ENCODE results near the gene TTC27. TPM values are rescaled to one million over a fixed set of nuclear protein-coding genes. Genes with fewer than 3 reads are reported as not detected.
"Not testable (repeated sequence)": the region's sequence is repeated elsewhere in the genome, so short reads cannot be mapped to it uniquely, and the experiment has no call there.

TTC27 gene
- total and polyA plus RNA-seq, 2 experiments from 2014 or later = 12.6 to 13.7 TPM

GRCh38 chr2:32864334-32865111 lies 236.7 kb downstream of the TTC27 start:
- H3K79me2 ChIP-seq (ENCODE audit: insufficient read depth) = no peaks in the 10 kb centered on the region
- H3K27me3 ChIP-seq (replicated peaks; ENCODE audit: insufficient read depth) = no peaks in the 10 kb centered on the region
- in situ Hi-C loops (cut with MboI) = no loop called here
- 0 out of 2 replicates have a peak overlapping the region, but pooled peaks have one; percentile 12 for H2AFZ ChIP-seq
- WGBS, 2 experiments (ENCODE audit: low coverage in 1 of 2, low lambda C conversion rate in 2 of 2, missing lambda C conversion rate in 2 of 2) = 24 to 29% methylated on average over 7 of the region's 7 CpGs
- no peaks in the 10 kb centered on the region for H3K9me3 ChIP-seq (ENCODE audit: low read depth)
- no peaks in the 10 kb centered on the region for H3K9me2 ChIP-seq (ENCODE audit: insufficient read depth)
- peak overlapping the region; percentile 81 for H3K4me2 ChIP-seq (ENCODE audit: unreplicated experiment)
- peaks cover 30% of the 10 kb centered on the region for H3F3A ChIP-seq (ENCODE audit: insufficient read depth)
- H3K9ac ChIP-seq = peak overlapping the region; percentile 37
- no peak for TF ChIP-seq EZH2phosphoT487 (IDR thresholded peaks at IDR 0.05; ENCODE audit: insufficient read depth, low read depth)
- no peak for TF ChIP-seq EZH2 (IDR thresholded peaks at IDR 0.05; ENCODE audit: insufficient read depth, poor library complexity, severe bottlenecking)
- H3K4me1 ChIP-seq (ENCODE audit: insufficient read depth) = peaks cover 34% of the 10 kb centered on the region
- H4K20me1 ChIP-seq (ENCODE audit: insufficient read depth) = no peaks in the 10 kb centered on the region
- DNase-seq = peak; percentile 84
- H3K27ac ChIP-seq = peak overlapping the region; percentile 77
- no peaks in the 10 kb centered on the region for H3K36me3 ChIP-seq (ENCODE audit: low read depth)
- H3K4me3 ChIP-seq = peak overlapping the region; percentile 45

DNA sequence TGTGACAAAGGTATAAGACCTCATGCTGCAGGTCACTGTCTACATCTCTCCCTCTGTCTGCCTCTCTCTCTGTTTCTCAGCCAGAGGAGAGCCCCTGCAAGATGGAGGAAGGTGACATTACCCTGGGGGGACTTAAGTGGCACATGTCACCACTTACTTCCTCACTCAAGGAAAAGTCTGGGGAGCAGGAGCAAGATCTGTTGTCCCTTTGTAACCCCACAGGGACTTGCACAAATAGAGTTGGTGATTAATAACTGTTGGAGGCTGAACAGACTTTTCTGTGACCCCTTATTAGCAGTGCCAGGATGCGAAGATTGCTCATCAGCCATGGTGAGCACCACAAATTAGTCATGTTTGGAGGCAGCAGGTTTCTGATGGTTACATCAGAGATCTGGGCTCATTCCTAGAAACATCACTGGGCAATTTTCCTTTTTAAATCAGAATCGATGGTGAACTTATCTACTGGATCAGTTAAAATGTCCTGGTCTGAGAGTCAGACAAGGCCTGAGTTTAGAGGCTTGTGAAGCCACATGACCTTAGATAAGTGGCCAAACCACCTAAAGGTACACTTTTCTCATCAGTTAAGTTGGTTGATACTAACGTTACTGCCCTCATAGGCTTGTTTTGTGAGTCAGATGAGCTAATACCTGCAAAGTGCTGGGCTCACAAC lies 237.7 kb downstream of the TTC27 start:
- Histone ChIP-seq H3K4me3 (peak overlapping the region; percentile 45), H2AFZ (no peak overlapping the region), H3K36me3 (ENCODE audit: low read depth) (no peaks in the 10 kb centered on the region), H3K27ac (peak overlapping the region; percentile 77), H3K9ac (peak overlapping the region; percentile 50), H3K27me3 (replicated peaks; ENCODE audit: insufficient read depth) (no peaks in the 10 kb centered on the region), H3F3A (ENCODE audit: insufficient read depth) (peaks cover 30% of the 10 kb centered on the region), H3K4me1 (ENCODE audit: insufficient read depth) (peaks cover 34% of the 10 kb centered on the region), H3K9me2 (ENCODE audit: insufficient read depth) (no peaks in the 10 kb centered on the region), H3K79me2 (ENCODE audit: insufficient read depth) (no peaks in the 10 kb centered on the region), H3K9me3 (ENCODE audit: low read depth) (no peaks in the 10 kb centered on the region), H3K4me2 (ENCODE audit: unreplicated experiment) (peak overlapping the region; percentile 81), H4K20me1 (ENCODE audit: insufficient read depth) (no peaks in the 10 kb centered on the region)
- WGBS, 2 experiments (ENCODE audit: low coverage in 1 of 2, low lambda C conversion rate in 2 of 2, missing lambda C conversion rate in 2 of 2) = 12 to 13% methylated on average over 3 of the region's 3 CpGs
- DNase-seq = peak; percentile 97
- in situ Hi-C loops (cut with MboI) = no loop called here
- TF ChIP-seq EZH2phosphoT487 (IDR thresholded peaks at IDR 0.05; ENCODE audit: insufficient read depth, low read depth) (0 out of 2 replicates have a peak, but pooled peaks have one; percentile 47), EZH2 (IDR thresholded peaks at IDR 0.05; ENCODE audit: insufficient read depth, poor library complexity, severe bottlenecking) (no peak)

DNA sequence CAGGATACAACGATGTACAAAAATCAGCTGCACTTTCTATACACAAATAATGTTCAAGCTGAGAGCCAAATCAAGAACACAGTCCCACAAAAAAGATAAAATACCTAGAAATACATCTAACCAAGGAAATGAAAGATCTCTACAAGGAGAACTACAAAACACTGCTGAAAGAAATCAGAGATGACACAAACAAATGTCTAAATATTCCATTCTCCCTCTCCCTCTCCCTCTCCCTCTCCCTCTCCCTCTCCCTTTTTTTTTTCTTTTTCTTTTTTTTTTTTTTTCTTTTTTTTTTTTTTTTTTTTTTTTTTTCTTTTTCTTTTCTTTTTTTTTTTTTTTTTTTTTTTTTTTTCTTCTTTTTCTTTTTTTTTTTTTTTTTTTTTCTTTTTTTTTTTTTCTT lies 238.6 kb downstream of the TTC27 start:
- H3K27me3 ChIP-seq (replicated peaks; ENCODE audit: insufficient read depth); H4K20me1 ChIP-seq (ENCODE audit: insufficient read depth); H3K27ac ChIP-seq; H3K9me3 ChIP-seq (ENCODE audit: low read depth); DNase-seq; H3K79me2 ChIP-seq (ENCODE audit: insufficient read depth); H3K36me3 ChIP-seq (ENCODE audit: low read depth); H3K4me3 ChIP-seq; H2AFZ ChIP-seq; in situ Hi-C loops (cut with MboI); H3K9me2 ChIP-seq (ENCODE audit: insufficient read depth): not testable (repeated sequence)
- WGBS, 2 experiments (ENCODE audit: low coverage in 1 of 2, low lambda C conversion rate in 2 of 2, missing lambda C conversion rate in 2 of 2) = 91 to 92% methylated on average over 1 of the region's 1 CpG
- Histone ChIP-seq H3K9ac (peak overlapping the region; percentile 50; the same call in 1 of the 2 replicates), H3F3A (ENCODE audit: insufficient read depth) (peaks cover 30% of the 10 kb centered on the region), H3K4me2 (ENCODE audit: unreplicated experiment) (peak overlapping the region; percentile 70), H3K4me1 (ENCODE audit: insufficient read depth) (peaks cover 34% of the 10 kb centered on the region)

Small RNA genes within 50 kb of the gene (microRNA-seq; reads per million reads assigned to microRNA genes)
- not detected for gene MIR4765 (ENCODE audit: borderline number of aligned reads)

Small RNA genes within 50 kb of the gene (small RNA-seq; reads per million reads assigned to genes)
- not detected for gene MIR4765 (ENCODE audit: low read depth, low replicate concordance)
